ENCODE results near the gene CD99L2.

GRCh38 chrX:150831863-150832262 lies 66.6 kb downstream of the CD99L2 start:
- TF ChIP-seq CTCF (IDR thresholded peaks at IDR 0.05): no peak
- no peak for TF ChIP-seq POLR2A (IDR thresholded peaks at IDR 0.05)
